ENCODE measurements around the gene C19orf12.

The C19orf12 gene

GRCh38 chr19:29695765-29696564 is 19.1 kb downstream of the C19orf12 start:
- no peak for DNase-seq (ENCODE audit: low read depth)

- DNase-seq (ENCODE audit: low read depth): peak; percentile 76
Measured at GRCh38 chr19:29694669-29695627, 20.1 kb downstream of the C19orf12 start.

GRCh38 chr19:29694161-29694560 is 20.9 kb downstream of the C19orf12 start:
- no peak for DNase-seq (ENCODE audit: low read depth)

GRCh38 chr19:29690842-29691241 is 24.2 kb downstream of the C19orf12 start:
- no peak for DNase-seq (ENCODE audit: low read depth)

- DNase-seq (ENCODE audit: low read depth): no peak
Measured at GRCh38 chr19:29687897-29688728, 26.9 kb downstream of the C19orf12 start.

- DNase-seq (ENCODE audit: low read depth): no peak
Measured at GRCh38 chr19:29687244-29687896, 27.7 kb downstream of the C19orf12 start.

- no peak for DNase-seq (ENCODE audit: low read depth)
Measured at GRCh38 chr19:29686285-29686805, 28.7 kb downstream of the C19orf12 start.

GRCh38 chr19:29685326-29685725 is 29.7 kb downstream of the C19orf12 start:
- no peak for DNase-seq (ENCODE audit: low read depth)

GRCh38 chr19:29683009-29683408 is 32.1 kb downstream of the C19orf12 start:
- no peak for DNase-seq (ENCODE audit: low read depth)

GRCh38 chr19:29682236-29682895 is 32.7 kb downstream of the C19orf12 start:
- no peak for DNase-seq (ENCODE audit: low read depth)

GRCh38 chr19:29681422-29682235 is 33.4 kb downstream of the C19orf12 start:
- DNase-seq (ENCODE audit: low read depth): no peak

- DNase-seq (ENCODE audit: low read depth): no peak
Measured at GRCh38 chr19:29680937-29681336, 34.1 kb downstream of the C19orf12 start.

- peak; percentile 69 for DNase-seq (ENCODE audit: low read depth)
Measured at GRCh38 chr19:29680447-29680846, 34.6 kb downstream of the C19orf12 start.

GRCh38 chr19:29679598-29680210 is 35.4 kb downstream of the C19orf12 start:
- DNase-seq (ENCODE audit: low read depth): no peak

GRCh38 chr19:29678484-29679106 is 36.5 kb downstream of the C19orf12 start:
- no peak for DNase-seq (ENCODE audit: low read depth)

- no peak for DNase-seq (ENCODE audit: low read depth)
Measured at GRCh38 chr19:29677001-29677817, 37.9 kb downstream of the C19orf12 start.

- no peak for DNase-seq (ENCODE audit: low read depth)
Measured at GRCh38 chr19:29676586-29676985, 38.5 kb downstream of the C19orf12 start.

GRCh38 chr19:29675650-29676186 is 39.3 kb downstream of the C19orf12 start:
- no peak for DNase-seq (ENCODE audit: low read depth)
